Measurements from ENCODE around the gene GPHA2. TPM values are rescaled to one million over a fixed set of nuclear protein-coding genes. Genes with fewer than 3 reads are reported as not detected.

Gene GPHA2
- total and polyA plus RNA-seq, 2 of the 13 experiments (the other 11 are each of a cell fraction or from before 2014, with no cell fraction given), result 13.0 to 19.1 TPM

DNA sequence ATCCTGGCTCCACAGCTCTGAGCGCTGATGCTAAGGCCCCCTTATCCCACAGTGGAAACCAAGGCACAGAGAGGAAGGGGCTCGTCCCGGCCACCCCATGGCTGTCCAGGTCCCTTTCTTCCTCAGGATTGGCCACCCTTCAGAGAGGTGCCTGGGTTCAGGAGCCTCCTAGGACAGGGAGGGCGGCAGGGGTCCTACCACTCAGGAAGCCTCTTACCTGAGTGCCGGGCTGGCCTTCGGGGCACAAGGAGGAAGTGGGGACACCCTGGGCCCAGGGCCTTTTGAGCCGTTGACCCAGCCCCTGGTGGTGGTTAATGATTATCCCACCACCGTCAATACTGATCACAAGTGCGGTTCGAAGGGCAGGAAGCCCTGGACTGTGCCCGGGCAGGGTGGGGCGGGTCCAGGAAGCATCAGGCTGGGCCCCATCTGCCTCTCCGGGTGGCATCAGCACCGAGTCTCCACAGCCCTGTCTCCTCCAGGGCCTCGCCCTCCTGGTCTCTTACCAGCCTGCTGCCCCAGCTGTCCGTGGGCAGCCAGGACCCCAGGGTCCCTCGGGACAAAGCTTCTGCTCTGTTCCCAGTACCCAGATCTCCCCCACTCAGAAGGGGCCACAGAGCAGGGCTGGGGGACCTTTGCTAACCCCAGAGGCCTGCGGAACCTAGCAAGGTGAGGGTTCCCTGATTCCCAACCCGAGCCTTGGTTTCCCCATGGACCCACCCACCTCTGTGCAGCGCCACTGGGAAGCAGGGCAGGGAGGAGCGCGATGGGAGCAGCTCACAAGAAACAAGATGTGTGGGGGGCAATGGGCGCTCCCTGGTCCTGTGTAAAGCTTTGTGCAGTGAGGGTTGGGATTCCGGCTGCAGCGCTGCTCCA is 42.3 kb downstream of the GPHA2 start (continued):
- no peak for TF ChIP-seq FOXA1 (IDR thresholded peaks at IDR 0.05)
- TF ChIP-seq FOXA1 (CRISPR knock-in tag; IDR thresholded peaks at IDR 0.05), result peak; percentile 62
- peak; percentile 14; the same call in 1 of the 2 replicates for TF ChIP-seq BRD4 (CRISPR knock-in tag; IDR thresholded peaks at IDR 0.05)
- TF ChIP-seq KLF12 (CRISPR knock-in tag; IDR thresholded peaks at IDR 0.05; ENCODE audit: borderline replicate concordance), result peak; percentile 89; the same call in 1 of the 2 replicates
- TF ChIP-seq PHF20 (CRISPR knock-in tag; IDR thresholded peaks at IDR 0.05), result peak; percentile 26; the same call in 1 of the 2 replicates
- peak; percentile 35; the same call in 1 of the 2 replicates for TF ChIP-seq TGIF2 (CRISPR knock-in tag; IDR thresholded peaks at IDR 0.05)
- TF ChIP-seq ZNF75D (CRISPR knock-in tag; IDR thresholded peaks at IDR 0.05; ENCODE audit: borderline replicate concordance), result no peak
- TF ChIP-seq ZNF737 (CRISPR knock-in tag; IDR thresholded peaks at IDR 0.05; ENCODE audit: borderline replicate concordance), result 0 out of 2 replicates have a peak, but pooled peaks have one; percentile 29
- peak; percentile 31; the same call in 1 of the 2 replicates for TF ChIP-seq MED13 (CRISPR knock-in tag; IDR thresholded peaks at IDR 0.05)
- TF ChIP-seq, protein P1, sequence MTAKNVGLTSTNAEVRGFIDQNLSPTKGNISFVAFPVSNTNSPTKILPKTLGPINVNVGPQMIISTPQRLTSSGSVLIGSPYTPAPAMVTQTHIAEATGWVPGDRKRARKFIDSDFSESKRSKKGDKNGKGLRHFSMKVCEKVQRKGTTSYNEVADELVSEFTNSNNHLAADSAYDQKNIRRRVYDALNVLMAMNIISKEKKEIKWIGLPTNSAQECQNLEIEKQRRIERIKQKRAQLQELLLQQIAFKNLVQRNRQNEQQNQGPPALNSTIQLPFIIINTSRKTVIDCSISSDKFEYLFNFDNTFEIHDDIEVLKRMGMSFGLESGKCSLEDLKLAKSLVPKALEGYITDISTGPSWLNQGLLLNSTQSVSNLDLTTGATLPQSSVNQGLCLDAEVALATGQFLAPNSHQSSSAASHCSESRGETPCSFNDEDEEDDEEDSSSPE (CRISPR knock-in tag; IDR thresholded peaks at IDR 0.05), result peak; percentile 54
- TF ChIP-seq, protein P2, sequence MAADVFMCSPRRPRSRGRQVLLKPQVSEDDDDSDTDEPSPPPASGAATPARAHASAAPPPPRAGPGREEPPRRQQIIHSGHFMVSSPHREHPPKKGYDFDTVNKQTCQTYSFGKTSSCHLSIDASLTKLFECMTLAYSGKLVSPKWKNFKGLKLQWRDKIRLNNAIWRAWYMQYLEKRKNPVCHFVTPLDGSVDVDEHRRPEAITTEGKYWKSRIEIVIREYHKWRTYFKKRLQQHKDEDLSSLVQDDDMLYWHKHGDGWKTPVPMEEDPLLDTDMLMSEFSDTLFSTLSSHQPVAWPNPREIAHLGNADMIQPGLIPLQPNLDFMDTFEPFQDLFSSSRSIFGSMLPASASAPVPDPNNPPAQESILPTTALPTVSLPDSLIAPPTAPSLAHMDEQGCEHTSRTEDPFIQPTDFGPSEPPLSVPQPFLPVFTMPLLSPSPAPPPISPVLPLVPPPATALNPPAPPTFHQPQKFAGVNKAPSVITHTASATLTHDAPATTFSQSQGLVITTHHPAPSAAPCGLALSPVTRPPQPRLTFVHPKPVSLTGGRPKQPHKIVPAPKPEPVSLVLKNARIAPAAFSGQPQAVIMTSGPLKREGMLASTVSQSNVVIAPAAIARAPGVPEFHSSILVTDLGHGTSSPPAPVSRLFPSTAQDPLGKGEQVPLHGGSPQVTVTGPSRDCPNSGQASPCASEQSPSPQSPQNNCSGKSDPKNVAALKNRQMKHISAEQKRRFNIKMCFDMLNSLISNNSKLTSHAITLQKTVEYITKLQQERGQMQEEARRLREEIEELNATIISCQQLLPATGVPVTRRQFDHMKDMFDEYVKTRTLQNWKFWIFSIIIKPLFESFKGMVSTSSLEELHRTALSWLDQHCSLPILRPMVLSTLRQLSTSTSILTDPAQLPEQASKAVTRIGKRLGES (CRISPR knock-in tag; IDR thresholded peaks at IDR 0.05; ENCODE audit: borderline replicate concordance), result no peak
- peak in 1 of 2 experiments; percentile 88; a peak in 2 of 4 replicates for TF ChIP-seq POLR2A (IDR thresholded peaks at IDR 0.05; ENCODE audit: insufficient read depth in 1 of 2, low read depth in 2 of 2, low read length in 2 of 2)
- 0 out of 2 replicates have a peak, but pooled peaks have one; percentile 9 for TF ChIP-seq NFATC3 (CRISPR knock-in tag; IDR thresholded peaks at IDR 0.05)
- TF ChIP-seq, protein P3, sequence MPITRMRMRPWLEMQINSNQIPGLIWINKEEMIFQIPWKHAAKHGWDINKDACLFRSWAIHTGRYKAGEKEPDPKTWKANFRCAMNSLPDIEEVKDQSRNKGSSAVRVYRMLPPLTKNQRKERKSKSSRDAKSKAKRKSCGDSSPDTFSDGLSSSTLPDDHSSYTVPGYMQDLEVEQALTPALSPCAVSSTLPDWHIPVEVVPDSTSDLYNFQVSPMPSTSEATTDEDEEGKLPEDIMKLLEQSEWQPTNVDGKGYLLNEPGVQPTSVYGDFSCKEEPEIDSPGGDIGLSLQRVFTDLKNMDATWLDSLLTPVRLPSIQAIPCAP (CRISPR knock-in tag; IDR thresholded peaks at IDR 0.05; ENCODE audit: low read depth), result 0 out of 2 replicates have a peak, but pooled peaks have one; percentile 5
- TF ChIP-seq, protein P4, sequence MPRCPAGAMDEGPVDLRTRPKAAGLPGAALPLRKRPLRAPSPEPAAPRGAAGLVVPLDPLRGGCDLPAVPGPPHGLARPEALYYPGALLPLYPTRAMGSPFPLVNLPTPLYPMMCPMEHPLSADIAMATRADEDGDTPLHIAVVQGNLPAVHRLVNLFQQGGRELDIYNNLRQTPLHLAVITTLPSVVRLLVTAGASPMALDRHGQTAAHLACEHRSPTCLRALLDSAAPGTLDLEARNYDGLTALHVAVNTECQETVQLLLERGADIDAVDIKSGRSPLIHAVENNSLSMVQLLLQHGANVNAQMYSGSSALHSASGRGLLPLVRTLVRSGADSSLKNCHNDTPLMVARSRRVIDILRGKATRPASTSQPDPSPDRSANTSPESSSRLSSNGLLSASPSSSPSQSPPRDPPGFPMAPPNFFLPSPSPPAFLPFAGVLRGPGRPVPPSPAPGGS (CRISPR knock-in tag; IDR thresholded peaks at IDR 0.05), result peak; percentile 39; the same call in 1 of the 2 replicates
- TF ChIP-seq ZZZ3 (CRISPR knock-in tag; IDR thresholded peaks at IDR 0.05; ENCODE audit: borderline replicate concordance), result peak; percentile 70; the same call in 1 of the 2 replicates
- TF ChIP-seq MXI1 (IDR thresholded peaks at IDR 0.05; ENCODE audit: borderline replicate concordance, low read depth, low read length), result peak; percentile 70; the same call in 1 of the 3 replicates
- TF ChIP-seq ONECUT2 (CRISPR knock-in tag; IDR thresholded peaks at IDR 0.05), result peak; percentile 28
- peak; percentile 66; the same call in 1 of the 2 replicates for TF ChIP-seq RCOR2 (CRISPR knock-in tag; IDR thresholded peaks at IDR 0.05)
- TF ChIP-seq ZFP1 (CRISPR knock-in tag; IDR thresholded peaks at IDR 0.05), result no peak
- TF ChIP-seq, protein P5, sequence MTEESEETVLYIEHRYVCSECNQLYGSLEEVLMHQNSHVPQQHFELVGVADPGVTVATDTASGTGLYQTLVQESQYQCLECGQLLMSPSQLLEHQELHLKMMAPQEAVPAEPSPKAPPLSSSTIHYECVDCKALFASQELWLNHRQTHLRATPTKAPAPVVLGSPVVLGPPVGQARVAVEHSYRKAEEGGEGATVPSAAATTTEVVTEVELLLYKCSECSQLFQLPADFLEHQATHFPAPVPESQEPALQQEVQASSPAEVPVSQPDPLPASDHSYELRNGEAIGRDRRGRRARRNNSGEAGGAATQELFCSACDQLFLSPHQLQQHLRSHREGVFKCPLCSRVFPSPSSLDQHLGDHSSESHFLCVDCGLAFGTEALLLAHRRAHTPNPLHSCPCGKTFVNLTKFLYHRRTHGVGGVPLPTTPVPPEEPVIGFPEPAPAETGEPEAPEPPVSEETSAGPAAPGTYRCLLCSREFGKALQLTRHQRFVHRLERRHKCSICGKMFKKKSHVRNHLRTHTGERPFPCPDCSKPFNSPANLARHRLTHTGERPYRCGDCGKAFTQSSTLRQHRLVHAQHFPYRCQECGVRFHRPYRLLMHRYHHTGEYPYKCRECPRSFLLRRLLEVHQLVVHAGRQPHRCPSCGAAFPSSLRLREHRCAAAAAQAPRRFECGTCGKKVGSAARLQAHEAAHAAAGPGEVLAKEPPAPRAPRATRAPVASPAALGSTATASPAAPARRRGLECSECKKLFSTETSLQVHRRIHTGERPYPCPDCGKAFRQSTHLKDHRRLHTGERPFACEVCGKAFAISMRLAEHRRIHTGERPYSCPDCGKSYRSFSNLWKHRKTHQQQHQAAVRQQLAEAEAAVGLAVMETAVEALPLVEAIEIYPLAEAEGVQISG (CRISPR knock-in tag; IDR thresholded peaks at IDR 0.05), result peak; percentile 64

Measured in HepG2 (cell line).